HG02973 (cell line): Measurements from ENCODE around the gene EIF3K.
"Not testable (repeated sequence)": the region's sequence is repeated elsewhere in the genome, so short reads cannot be mapped to it uniquely, and the experiment has no call there.

Experiments used
- ATAC-seq: cut with Tn5 transposase; IDR thresholded peaks from one replicate; pipeline ENCODE4 v1.9.1; 2021; ENCODE audit warnings: moderate library complexity; ENCODE audit not compliant: unreplicated experiment

EIF3K gene, protein sequence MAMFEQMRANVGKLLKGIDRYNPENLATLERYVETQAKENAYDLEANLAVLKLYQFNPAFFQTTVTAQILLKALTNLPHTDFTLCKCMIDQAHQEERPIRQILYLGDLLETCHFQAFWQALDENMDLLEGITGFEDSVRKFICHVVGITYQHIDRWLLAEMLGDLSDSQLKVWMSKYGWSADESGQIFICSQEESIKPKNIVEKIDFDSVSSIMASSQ

DNA sequence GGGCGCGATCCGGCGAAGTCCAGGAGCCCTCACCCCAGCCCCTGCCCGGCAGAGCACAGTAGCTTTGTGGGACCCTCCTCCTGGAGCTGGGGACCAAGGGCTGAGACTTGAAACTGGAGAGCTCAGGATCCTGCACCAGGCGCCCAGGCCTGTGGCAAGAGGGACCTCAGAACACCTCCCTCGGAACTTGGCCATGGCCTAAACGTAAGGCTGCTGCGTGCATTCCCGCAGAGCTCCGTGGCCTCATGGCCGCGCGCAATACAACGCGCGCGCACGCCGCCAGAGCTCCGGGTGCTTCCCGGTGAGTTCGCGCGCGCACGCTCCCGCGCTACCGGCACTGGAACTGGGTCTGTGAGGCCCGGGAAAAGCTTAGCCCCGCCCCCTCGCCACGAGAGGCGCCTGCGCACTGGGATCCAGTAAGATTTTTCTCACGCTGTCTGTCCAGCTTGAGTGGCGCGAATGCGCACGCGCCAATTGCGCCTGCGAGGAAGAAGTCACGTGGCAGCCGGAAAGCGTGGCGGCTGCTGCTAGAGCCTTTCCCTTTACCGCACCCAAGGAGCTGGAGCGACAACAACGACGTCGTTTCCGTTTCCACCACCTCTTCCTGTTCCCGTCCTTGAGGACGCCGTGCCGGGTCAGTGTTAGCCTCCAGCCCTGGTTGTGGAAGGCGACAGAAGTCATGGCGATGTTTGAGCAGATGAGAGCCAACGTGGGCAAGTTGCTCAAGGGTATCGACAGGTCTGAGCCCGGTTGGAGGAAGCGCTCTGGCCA lies at the start of gene EIF3K:
TSS of gene EIF3K (plus strand) at position 599 of the 771 bp plus-strand sequence. CDS start at position 680, 81 bp downstream.
- ATAC-seq, result peak; percentile 53

DNA sequence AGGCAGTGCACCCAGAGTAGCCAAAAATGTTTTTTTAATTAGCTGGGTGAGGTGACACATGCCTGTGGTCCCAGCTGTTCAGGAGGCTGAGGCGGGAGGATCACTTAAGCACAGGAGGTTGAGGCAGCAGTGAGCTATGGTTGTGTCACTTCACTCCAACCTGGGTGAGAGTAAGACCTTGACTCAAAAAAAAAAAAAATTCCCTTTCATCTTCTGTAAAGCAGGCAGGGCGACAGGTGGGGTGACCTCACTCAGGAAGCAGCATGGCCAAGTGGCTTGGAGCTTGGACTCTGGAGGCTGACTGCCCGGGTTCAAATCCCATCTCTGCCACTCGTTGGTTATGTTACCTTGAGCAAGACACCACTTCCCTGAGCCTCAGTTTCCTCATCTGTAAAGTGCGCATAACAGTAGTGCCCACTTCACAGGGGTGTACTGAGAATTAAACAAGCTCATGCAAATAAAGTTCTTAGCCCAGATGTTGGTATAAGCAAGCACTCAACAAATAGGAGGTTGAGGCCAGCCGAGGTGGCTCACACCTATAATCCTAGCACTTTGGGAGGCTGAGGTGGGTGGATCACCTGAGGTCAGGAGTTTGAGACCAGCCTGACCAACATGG lies 49.5 kb upstream of the EIF3K start:
- ATAC-seq, result no peak

GRCh38 chr19:38571682-38572081 lies 47.3 kb upstream of the EIF3K start:
- ATAC-seq, result no peak

- ATAC-seq, result no peak
Observed at GRCh38 chr19:38577826-38578225, 41.2 kb upstream of the EIF3K start.

GRCh38 chr19:38579304-38579703 lies 39.7 kb upstream of the EIF3K start:
- ATAC-seq, result not testable (repeated sequence)

GRCh38 chr19:38580080-38580479 lies 38.9 kb upstream of the EIF3K start:
- no peak for ATAC-seq

- ATAC-seq, result no peak
Observed at GRCh38 chr19:38583219-38583984, 35.6 kb upstream of the EIF3K start.

- no peak for ATAC-seq
Observed at GRCh38 chr19:38583985-38584305, 35.0 kb upstream of the EIF3K start.

DNA sequence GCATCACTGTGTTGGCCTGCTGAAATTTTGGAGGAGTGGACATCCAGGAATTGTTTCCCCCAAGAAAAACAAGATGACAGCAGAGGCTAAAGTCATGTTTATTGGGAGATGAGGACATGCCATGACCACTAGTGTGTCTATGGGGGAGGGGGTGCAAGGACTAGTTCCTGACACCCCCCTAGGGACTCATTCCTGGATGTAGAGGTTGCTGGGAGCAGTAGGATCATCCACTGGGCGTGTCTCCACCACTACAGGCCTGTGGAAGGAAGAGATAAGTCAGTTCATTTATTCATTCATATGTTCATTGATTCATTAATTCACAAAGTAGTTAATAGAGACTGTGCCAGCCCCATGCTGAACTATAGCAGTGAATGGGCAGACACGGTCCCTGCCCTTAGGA lies 31.4 kb upstream of the EIF3K start:
- ATAC-seq, result no peak

- no peak for ATAC-seq
Observed at GRCh38 chr19:38588041-38588440, 30.9 kb upstream of the EIF3K start.

DNA sequence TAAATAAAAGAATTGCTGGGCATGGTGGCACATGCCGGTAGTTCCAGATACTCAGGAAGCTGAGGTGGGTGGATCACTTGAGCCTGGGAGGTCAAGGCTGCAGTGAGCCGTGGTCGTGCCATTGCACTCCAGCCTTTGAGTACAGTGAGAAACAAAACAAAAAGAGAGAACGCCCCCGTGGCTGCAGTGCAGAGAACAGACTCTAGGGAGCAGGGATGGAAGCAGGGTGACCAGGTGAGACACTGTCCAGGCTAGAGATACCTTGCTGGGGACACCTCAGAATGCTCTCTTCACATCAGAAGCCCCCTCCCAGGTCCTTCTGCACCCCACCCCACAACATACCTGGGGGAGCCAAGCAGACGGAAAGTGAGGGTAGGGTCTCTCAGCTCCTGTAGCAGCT lies 26.0 kb upstream of the EIF3K start:
- ATAC-seq, result no peak

DNA sequence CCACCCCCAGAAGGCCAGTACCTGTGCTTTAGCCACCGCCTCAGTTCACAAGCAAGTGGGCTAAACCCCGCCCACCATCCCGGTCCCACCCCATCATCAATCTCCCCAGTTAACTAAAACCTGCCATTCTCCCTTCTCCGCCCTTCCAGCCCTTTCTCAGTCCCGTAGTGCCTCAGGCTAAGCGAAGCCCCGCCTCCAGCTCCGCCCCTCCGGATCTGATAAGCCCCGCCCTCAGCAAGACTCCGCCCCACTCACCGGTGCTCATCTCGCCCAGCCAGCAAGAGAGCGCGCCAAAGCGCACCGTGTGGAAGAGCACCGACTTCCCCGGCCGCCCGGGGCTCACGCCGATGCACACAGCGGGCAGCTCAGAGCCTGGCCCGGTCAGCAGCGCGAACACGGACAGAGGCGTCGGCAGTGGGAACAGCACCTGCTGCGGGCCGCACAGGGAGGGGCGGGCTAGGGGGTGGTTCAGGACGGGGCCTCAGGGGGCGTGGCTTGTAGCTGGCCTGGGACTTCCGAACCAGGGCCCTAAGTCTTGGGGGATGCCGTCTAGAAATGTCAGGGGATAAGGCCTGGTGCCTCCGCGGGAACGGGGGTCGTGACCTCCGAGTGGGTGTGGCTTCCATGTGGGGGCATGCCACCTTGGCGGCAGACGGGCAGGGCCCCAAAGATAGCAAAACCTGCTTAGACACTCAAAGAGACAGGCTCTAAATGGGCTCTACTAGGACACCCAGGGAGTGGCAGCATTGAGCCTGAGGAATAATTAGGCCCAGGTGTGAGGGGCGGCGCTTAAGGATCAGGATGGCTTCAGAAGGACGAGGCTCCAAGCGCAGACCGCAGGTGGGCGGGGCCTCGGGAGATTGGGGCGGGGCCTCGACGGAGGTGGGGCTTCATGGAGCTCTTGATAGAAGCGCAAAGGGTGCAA lies 22.7 kb upstream of the EIF3K start:
- no peak for ATAC-seq

GRCh38 chr19:38597075-38597474 lies 21.9 kb upstream of the EIF3K start:
- ATAC-seq, result no peak

DNA sequence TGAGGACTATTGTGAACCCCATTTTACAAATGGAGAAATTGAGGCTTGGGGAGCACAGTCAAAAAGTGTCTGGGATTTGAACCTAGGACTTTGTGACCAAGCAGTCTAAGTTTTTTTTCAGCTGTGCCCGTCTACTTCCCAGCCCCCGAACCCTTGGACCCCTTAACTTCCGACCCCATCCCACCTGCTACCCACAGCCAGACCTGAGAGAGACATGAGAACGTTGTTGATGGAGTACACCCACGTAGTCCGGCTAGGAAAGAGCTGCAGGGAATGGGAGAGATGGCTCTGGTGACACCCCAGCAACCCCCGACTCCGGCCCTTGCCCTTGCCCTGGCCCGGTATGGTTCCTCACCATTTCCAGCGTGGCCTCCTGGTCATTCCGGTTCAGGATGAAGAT lies 19.3 kb upstream of the EIF3K start:
- ATAC-seq, result no peak

- ATAC-seq, result not testable (repeated sequence)
Observed at GRCh38 chr19:38602856-38603255, 16.1 kb upstream of the EIF3K start.

- ATAC-seq, result no peak
Observed at GRCh38 chr19:38606131-38606530, 12.9 kb upstream of the EIF3K start.

DNA sequence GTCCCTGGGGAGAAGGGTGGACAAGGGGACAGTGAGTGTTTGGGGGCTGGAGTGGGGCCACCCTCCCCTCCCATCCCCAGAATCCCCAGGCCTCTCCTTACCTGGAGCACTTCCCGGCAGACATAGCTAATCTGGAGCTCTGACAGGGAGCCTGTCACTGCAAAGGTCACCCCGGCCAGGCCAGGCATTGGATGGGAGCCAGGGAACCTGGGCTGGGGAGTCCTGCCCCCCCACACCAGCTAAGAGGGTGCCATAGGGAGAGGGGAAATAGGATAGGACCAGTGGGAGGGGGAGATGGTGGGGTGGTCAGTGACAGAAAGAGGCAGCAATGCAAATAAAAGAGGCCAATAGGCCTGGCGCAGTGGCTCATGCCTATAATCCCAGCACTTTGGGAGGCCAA lies 4.7 kb upstream of the EIF3K start:
- no peak for ATAC-seq

DNA sequence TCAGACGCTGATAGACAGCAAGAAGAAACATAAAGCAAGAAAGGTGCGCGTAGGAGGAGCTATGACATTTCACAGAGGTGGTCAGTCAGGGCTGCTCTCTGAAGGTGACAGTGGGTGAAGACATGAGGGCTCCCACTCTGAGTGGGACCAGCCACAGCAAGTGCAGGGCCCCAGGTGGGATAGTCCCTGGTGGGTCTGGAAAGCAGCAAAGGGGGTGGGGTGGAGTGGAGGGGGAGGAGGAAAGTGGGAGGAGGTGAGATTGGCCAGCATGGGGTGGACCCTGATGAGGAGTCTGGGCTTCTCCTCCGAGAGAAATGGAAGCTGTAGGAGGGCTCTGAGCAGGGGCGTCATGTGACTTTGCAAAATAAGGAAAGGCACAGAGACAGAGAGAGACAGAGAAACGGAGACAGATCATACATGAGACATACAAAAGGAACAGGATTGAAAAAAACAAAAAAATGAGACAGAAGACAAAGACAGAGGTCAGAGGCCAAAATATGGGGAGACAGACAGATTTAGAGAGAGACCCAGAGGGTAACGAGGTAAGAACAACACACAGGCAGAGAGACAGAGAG lies 3.9 kb upstream of the EIF3K start:
- no peak for ATAC-seq

GRCh38 chr19:38616265-38616664 lies 2.7 kb upstream of the EIF3K start:
- ATAC-seq, result no peak

DNA sequence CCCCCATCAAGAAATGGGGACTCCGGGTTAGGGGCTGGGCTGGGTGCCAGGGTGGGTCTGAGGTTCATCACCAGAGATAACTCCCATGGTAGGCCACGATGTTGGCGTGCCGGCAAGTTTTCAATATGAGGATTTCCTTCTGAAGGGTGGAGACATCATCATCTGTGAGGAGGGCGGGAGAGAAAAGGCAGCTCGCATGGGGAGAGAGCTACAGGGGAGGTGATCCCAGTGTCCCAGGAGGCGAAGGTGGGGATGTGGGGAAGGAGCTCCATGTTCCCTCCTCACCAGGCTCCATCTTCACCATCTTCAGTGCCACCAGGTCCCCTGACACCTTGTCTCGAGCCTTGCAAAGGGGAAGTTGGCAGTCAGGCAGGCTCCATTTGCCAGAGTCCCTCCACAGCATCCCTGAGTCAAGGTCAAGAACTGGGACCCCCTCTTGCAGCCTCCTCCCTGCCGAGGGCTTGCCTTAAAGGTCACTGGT lies 1.7 kb upstream of the EIF3K start:
- ATAC-seq, result no peak
